GM04503 (cell line): ENCODE data around the gene ISG15.
"Not testable (repeated sequence)": the region's sequence is repeated elsewhere in the genome, so short reads cannot be mapped to it uniquely, and the experiment has no call there.

Experiments used
- DNase-seq: peaks from one replicate; pipeline ENCODE4 v3.0.0-alpha.2; 2012; ENCODE audit warnings: low read depth

The ISG15 gene

DNA sequence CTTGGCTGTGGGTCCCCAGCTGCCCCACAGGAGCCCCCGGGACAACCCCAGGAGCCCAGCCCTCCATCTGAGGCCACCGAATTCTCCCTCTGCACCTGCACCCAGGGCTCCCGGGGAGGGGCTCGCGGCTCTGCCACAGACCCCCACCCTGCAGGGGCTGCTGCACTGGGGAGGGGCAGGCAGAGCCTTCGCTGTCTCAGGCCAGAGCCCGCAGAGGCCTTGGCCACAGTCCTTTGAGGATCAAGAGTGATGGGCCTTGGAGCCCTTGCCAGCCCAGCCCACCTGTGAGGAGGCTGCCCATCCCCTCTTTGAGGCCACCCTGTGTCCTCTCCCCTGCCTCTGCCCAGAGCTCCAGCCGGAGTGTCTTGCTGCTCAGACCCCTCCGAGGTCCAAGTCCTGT, 37.9 kb upstream of the ISG15 start:
- DNase-seq = no peak

DNA sequence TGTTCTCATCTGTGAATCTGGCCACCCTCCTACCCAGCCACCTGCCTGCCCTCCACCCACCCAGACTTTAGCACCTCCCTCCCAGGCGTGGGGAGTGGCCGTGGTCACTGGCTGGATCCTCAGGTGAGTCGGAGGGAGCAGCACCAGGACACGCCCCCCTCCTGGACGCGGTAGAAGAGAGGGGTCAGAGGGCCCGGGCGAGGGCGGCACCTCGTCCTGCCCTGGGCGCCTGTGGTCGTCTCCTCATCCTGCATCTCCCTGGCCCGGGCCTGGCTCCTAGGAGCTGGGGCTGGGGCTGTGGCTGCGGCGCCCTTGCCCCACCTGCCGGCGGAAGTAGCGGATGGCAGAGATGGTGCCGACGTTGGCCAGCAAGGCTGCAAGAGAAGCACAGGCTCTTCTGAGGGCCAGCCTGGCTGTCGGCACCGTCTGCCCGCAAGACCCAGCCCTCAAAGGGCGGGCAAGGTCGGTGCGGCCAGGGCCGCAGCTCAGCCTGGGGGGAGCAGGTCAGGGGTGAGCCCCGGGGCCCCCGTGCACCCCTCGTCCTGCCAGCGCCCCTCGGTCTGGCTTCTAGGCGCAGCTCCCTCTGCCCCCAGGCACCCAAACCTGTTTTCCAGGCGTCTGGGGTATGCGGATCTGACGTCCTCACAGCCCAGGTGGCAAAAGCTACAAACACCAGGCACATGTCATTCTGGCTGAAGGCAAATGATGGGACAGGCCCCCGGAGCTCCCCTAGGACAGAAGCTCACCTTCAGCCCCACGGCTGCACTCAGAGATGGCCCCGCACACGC, 37.2 kb upstream of the ISG15 start:
- no peak for DNase-seq

DNA sequence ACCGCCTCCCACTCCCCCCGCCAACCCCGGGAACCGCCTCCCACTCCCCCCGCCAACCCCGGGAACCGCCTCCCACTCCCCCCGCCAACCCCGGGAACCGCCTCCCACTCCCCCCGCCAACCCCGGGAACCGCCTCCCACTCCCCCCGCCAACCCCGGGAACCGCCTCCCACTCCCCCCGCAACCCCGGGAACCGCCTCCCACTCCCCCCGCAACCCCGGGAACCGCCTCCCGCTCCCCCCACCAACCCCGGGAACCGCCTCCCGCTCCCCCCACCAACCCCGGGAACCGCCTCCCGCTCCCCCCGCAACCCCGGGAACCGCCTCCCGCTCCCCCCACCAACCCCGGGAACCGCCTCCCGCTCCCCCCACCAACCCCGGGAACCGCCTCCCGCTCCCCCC, 36.5 kb upstream of the ISG15 start:
- DNase-seq = not testable (repeated sequence)

DNA sequence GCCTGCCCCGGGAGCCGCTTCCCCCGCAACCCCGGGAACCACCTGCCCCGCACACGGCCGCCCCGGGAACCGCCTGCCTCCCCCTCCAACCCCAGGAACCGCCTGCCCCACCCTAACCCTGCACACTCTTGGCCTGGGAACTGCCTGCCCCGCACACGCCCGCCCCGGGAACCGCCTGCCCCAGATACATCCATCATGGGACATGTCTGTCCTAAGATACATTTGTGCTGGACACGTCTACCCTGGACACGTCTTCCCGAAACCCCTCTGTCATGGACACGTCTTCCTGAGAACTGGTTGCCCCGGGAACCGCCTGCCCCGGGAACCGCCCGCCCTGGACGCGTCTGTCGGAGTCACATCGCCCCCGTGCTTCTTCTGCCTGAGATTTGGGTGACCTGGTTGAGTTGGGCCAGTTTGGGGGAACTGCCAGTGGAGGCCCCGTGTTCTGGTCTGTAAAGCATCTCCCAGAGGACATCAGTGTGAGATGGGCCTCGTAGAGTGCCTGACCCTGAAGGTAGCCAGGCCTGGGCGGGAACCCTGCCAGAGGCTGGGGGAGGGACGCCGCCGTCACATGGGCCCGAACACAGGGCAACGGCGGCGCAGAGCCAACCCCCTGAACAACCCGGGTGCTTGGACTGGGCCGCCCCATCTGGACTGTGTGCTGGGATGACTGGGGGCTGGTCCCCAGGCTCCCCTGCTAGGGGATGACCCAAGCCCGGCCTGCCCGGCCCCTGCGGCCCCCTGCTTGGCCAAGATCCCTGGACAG, 35.0 kb upstream of the ISG15 start:
- DNase-seq = no peak

DNA sequence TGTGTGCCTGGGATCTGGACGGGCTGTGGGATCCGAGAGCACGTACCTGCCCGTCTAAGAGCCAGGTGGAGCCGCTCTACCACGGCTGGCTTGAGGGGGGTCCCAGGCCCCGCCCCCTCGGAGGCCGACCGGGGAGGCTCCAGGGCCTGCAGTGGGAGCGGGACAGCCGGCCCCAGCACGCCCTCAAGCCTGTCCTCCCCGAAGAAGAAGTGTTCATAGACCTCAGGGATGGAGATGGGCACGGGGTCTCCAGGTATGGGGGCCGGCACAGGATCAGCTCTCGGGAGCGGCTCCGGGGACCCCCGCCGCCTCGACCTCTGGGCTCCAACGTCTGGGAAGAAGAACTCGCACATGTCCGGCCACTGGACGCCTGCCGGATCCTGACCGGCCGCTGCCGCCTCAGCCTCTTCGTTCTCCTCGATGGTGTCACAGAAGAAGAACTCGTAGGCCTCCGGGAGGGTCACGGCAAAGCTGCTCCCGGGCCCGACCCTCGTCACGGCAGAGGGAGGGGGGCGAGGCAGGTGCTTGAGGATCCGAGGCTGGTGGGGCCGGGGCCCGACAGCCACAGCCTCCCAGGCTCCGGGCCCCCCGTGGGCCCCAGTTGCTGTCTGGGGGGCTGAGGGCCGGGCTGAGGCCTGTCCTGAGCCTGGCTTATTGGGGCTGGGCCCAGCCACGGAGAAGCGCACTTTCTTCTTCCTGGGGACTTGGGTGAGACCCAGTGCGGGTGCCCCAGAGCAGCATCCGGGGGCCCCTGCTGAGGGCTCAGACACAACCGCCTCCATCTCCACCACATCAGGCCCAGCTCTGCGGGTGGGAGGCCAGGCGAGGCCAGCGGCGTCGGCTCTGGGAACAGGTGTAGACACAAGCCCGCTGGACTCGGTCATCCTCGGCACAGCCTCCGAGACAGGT, 34.2 kb upstream of the ISG15 start:
- no peak for DNase-seq

DNA sequence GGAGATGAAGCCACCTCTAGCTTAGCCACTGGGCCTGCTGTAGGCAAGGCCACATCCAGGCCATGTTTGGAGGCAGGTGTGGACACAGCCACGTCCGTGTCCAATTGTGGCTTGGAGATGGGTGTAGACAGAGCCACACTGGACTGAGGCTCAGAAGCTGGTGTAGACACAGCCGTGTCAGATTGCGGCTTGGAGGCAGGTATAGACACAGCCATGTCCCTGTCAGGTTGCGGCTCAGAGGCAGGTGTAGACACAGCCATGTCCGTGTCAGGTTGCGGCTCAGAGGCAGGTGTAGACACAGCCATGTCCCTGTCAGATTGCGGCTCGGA, 33.6 kb upstream of the ISG15 start:
- no peak for DNase-seq

DNA sequence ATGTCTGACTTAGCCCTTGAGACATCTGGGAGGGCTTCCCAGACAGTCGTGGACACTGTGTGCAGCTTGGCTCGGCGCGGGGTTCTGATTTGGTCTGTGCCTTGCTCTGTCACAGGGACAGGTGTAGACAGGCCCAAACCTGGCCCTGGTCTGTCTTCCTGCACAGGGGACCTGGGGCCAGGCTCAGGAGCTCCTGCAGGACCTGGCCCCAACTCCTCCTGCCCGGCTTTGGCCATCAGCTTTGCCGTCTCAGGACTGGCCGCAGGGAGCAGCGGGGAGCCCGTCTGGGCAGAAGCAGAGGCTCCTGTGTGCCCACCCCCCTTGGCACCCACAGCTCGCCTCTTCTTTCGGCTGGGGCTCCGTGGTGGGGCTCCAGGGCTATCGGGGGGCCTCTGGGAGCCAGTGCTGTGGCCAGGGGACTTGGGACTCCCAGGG, 33.1 kb upstream of the ISG15 start:
- no peak for DNase-seq

DNA sequence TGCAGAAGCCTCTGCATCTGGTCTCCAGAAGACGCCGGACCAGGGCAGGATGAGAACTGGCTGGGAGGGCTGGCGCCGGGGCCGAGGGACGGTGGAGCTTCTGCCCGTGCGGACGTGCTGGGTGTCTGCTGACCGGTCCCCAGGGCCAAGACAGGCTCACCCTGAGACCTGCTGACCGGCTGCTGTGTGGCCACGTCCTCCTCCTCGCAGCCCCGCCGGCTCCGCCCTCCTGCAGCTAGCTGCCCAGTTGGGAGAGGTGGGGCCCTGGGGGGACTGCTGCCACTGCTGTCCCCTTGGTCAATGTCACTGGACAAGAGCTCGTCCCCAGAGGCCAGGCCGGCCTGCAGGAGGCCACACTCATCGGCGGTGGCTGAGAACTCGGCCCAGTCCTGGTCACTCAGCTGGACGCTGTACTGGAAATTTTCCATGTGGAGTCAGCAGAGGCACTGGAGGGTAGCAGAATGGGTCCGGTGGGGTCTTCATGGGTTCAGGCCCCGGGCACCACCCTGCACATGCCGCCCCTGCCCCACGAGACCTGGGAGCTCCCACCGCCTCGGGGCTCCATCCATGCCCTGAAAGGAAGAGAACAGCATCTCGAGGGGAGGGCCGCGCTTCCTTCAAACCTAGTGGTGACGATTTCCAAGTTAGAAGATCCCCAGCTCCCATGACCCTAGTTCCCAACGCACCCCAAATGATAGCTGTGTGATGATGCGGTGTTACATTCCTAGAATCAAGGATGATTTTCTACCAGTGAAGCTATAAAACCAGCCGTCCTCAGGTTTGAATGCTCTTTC, 32.5 kb upstream of the ISG15 start:
- DNase-seq = no peak

DNA sequence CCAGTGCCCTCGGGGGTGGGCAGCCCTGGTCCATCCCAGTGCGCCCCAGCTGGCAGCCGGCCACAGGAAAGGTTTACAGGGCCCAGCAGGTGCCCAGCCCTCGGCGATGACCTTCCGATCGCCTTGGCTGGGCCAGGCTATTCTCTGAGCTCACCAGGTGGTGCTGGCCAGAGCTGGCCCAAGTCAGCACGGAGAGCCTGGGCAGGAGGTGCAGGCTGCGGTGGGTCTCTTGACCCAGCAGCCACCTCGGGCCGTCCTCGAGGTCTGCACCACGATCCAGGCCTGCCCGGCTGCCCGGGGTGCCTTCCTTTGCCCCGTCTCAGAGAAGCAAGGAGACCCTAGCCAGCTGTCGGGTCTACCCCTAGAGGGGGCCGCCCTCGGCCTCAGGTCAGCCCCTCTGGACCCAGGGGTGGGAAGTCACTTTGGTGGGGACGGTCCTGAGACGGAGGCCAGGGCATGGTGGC, 31.8 kb upstream of the ISG15 start:
- no peak for DNase-seq

DNA sequence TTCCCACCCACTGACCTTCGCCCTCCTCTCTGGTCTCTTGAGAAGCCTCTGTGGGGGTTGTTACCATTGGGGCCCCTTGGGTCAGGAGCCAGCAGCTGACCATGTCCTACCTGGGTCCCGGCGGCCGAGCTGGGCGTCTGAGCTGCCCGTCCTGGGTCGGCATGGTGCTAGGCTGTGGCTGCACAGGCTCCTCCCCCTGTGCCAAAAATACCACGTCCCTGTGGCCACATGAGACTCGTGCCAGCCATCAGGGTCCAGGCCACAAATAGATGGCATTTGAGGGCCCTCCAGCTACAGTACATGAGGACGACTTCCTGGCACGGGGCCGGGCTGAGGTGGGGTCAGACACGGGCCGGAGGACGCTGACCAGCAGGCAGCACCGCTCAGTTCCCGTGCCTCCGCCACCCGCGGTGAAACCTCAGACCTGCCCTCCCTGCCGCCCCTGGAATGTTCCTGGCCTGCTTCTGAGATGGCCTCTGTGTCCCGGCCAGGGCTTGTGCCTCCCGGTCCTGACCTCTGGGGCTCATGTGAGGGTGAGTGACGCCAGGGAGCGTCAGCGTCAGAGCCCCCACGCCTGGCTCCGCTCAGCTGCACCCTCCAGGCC, 31.2 kb upstream of the ISG15 start, which contains the start of gene PERM1:
Gene PERM1, minus strand, starts transcription at position 139 of the 604 bp plus-strand sequence. CDS start 1,064 bp downstream, outside the sequence.
- no peak for DNase-seq

DNA sequence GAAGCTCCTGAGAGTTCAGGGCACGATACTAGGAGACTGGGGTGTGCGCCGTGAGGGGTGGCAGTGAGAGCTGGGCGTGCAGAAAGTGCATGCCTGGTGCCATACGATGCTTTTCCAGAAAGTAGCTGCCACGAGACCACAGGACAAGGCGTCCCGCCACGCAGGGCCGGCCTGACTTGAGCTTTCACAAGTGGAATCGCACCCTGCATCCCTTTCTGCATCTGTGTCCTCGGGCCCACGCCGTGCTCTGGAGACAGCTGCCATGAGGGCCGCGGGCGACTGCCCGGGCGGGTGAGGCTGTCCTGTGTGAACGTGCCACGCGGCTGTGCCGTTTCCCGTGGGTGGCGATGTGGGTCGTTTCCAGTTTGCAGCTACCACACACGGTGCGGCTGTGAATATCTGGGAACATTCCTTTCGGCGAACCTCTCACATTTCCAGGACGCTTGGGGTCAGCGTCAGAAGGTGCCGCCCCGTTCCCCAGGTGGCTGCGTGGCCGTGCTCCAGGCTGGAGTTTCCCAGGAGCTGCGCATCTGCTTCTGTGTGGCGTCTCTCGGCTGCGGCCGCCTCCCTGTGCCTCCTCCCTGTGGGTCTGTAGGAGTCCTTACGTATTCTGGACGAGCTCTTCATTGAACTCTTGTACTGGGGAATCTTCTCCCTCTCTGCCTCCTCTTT, 30.4 kb upstream of the ISG15 start:
- no peak for DNase-seq

DNA sequence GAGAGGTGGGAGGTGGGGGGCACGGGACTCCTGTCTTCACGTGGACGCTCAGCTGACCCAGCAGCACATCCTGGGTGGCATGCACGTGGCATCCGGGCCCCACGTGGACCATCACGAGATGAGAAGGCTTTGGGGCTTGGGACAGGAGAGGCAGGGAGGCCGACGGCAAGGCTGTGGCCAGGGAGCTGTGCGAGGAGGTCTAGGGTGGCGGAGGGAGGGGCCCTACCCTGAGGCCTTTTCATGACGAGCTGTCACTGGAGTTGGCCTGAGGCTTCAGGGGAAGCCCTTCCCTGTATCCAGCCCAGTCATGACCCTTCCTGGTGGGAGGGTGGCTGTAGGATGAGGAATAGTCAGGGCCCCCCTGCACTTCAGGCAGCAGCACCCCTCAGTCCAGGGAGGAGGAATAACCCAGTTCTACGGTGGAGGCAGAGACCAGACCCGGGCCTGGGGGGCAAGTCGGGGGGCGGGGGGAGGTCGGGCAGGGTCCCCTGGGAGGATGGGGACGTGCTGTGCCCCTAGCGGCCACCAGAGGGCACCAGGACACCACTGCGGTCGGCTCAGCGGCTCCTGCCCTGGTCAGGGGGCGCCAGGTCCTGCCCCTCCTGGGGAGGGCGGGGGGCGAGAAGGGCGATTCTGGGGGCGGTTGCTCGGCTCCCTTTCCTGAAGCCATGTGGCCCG, 29.4 kb upstream of the ISG15 start:
- no peak for DNase-seq

DNA sequence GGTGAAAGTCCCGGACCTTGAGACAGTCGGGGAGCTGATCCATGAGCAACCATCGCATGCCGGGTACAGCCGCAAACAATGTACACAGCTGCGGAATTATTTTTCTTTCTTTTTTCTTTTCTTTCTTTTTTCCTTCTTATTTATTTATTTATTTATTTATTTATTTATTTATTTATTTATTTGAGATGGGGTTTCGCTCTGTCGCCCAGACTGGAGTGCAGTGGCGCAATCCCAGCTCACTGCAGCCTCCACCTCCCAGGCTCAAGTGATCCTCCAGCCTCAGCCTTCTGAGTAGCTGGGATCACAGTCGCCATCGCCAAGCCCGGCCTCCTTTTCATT, 28.9 kb upstream of the ISG15 start:
- DNase-seq = no peak

DNA sequence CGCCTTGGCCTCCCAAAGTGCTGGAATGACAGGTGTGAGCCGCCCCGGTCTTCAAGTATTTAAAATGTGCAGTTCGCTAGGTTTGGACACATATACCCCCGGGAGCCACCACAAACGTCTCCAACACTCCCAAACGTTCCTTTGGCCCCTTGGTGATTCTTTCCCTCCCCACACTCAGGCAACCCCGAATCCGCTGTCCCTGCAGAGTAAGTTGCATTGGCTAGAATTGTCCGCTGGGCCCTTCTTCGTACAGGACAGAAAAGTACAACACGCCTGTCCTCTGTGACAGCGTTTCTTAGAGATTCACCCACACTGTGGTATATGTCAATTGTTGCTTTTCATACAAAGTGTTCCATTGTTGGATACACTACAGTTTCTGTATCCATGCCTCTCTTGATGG, 28.2 kb upstream of the ISG15 start:
- no peak for DNase-seq

DNA sequence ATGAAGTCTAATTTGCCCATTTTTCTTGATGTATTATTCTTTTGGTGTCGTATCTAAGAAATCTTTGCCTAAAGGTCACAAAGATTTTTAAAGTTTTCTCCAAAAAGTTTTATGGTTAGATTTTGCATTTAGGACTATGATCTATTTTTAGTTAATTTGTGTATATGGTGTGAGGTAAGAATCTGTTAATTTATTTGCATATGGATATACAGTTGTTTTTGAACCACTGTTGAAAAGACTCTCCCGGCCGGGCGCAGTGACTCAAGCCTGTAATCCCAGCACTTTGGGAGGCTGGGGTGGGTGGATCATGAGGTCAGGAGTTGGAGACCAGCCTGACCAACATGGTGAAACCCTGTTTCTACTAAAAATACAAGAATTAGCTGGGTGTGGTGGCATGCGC, 25.2 kb upstream of the ISG15 start:
- not testable (repeated sequence) for DNase-seq

DNA sequence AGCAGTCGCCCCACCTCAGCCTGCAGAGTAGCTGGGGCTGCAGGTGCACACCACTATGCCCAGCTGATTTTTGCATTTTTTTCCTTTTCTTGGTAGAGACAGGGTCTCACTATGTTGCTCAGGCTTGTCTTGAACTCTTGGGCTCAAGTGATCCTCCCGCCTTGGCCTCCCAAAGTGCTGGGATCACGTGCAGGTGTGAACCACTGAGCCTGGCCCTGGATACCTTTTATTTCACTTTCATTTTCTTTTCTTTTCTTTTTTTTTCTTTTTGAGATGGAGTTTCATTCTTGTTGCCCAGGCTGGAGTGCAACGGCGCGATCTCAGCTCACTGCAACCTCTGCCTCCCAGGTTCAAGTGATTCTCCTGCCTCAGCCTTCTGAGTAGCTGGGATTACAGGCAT, 22.0 kb upstream of the ISG15 start:
- DNase-seq = not testable (repeated sequence)

DNA sequence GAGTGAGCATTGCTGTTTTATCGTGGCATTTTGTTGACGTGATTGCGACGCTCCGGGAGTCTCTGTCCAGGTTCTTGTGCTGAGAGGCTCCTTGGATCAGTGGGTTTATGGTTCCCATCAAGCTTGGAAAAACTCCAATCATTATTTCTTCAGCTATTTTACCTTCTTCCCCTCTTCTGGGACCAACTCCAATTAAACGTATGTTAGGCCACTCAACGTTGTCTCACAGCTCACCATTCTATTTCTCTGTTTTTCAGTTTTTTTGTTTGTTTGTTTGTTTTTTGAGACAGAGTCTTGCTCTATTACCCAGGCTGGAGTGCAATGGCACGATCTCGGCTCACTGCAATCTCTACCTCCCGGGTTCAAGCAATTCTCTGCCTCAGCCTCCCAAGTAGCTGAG, 21.4 kb upstream of the ISG15 start:
- no peak for DNase-seq

DNA sequence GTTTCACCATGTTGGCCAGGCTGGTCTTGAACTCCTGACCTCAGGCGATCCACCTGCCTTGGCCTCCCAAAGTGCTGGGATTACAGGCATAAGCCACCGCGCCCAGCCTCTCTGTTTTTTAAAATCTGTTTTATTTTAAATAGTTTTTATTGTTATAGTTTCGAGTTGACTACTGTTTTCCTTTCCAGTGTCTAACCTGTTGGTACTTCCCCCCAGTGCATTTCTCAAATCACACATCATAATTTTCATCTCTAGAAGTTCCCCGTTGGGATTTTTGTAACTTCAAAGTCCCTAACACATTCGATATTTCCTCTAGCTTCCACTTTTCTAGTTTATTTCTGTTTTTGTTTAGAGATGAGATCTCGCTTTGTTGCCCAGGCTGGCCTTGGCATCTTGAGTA, 20.9 kb upstream of the ISG15 start:
- DNase-seq = no peak

DNA sequence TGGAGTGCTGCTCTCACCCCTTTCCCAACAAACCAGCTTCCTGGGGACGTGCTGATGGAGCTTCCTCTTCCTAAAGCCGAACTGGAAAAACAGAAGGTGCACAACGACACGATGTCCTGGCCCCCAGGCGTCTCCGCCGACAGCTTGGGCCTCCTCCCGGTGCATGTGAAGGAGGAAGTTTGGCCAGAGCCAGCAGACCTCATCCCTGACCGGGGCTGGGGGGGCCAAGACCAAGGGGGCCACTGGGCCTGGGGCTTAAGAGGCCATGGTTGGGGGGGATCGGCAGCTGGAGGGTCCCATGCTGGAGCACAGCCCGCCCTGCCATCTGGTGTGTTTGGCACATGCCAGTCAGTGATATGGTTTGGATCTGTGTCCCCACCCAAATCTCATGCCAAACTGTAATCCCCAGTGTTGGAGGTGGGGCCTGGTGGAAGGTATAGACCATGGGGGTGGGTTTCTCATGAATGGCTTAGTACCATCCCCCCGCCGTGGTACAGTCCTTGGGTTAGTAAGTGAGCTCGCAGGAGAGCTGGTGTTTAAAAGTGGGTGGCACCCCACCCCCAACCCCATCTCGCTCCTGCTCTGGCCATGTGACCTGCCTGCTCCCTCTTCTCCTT, 19.8 kb upstream of the ISG15 start:
- no peak for DNase-seq

DNA sequence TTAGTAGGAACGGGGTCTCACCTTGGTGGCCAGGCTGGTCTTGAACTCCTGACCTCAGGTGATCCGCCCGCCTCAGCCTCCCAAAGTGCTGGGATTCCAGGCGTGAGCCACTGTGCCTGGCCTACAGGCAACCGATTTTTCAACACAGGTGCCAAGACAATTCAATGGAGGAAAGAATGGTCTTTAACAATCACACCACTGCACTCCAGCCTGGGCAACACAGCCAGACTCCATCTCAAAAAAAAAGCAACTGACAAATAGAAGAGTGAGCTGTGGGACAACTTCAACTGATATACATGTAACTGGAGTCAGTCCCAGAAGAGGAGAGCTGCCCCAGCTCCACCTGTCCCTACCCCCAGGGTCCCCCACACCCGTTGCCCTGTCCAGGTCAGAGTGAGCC, 18.8 kb upstream of the ISG15 start:
- not testable (repeated sequence) for DNase-seq
